ENCODE data around the gene HLA-DOA. TPM values are rescaled to one million over a fixed set of nuclear protein-coding genes. Genes with fewer than 3 reads are reported as not detected.

The HLA-DOA gene
- total and polyA plus RNA-seq, 2 of the 8 experiments (the other 6 are each of a cell fraction or from before 2014, with no cell fraction given) = 23.7 to 89.0 TPM

Other genes starting within 250 kb of the HLA-DOA start
- not detected in 2 replicates for gene HLA-DQB2, start 246.1 kb downstream of the HLA-DOA start, total RNA-seq (2021; fragmentation: NEBNext Ultra II Directional; extraction: Animal tissue kit (Norgen Biotek cat#: 25700))
- gene HLA-DQB2, start 246.1 kb downstream of the HLA-DOA start, polyA plus RNA-seq (2011; rRNA removed) = not detected in 2 replicates
- 0.27 TPM in 1 of 2 replicates, not detected in the other for gene HLA-DOB, start 192.6 kb downstream of the HLA-DOA start, total RNA-seq (2021; fragmentation: NEBNext Ultra II Directional; extraction: Animal tissue kit (Norgen Biotek cat#: 25700))
- gene HLA-DOB, start 192.6 kb downstream of the HLA-DOA start, polyA plus RNA-seq (2011; rRNA removed) = 0.19 and 0.35 TPM in 2 replicates
- gene TAP2, start 170.9 kb downstream of the HLA-DOA start, total RNA-seq (2021; fragmentation: NEBNext Ultra II Directional; extraction: Animal tissue kit (Norgen Biotek cat#: 25700)) = 24.3 and 27.2 TPM in 2 replicates
- 11.3 and 19.9 TPM in 2 replicates for gene TAP2, start 170.9 kb downstream of the HLA-DOA start, polyA plus RNA-seq (2011; rRNA removed)
- gene PSMB8, start 165.5 kb downstream of the HLA-DOA start, total RNA-seq (2021; fragmentation: NEBNext Ultra II Directional; extraction: Animal tissue kit (Norgen Biotek cat#: 25700)) = 18.4 and 22.0 TPM in 2 replicates
- gene PSMB8, start 165.5 kb downstream of the HLA-DOA start, polyA plus RNA-seq (2011; rRNA removed) = 26.9 and 43.0 TPM in 2 replicates
- 16.8 TPM in 2 replicates for gene TAP1, start 155.9 kb downstream of the HLA-DOA start, total RNA-seq (2021; fragmentation: NEBNext Ultra II Directional; extraction: Animal tissue kit (Norgen Biotek cat#: 25700))
- gene TAP1, start 155.9 kb downstream of the HLA-DOA start, polyA plus RNA-seq (2011; rRNA removed) = 20.1 and 22.0 TPM in 2 replicates
- 2.9 and 4.5 TPM in 2 replicates for gene PSMB9, start 155.4 kb downstream of the HLA-DOA start, total RNA-seq (2021; fragmentation: NEBNext Ultra II Directional; extraction: Animal tissue kit (Norgen Biotek cat#: 25700))
- gene PSMB9, start 155.4 kb downstream of the HLA-DOA start, polyA plus RNA-seq (2011; rRNA removed) = 12.5 and 22.8 TPM in 2 replicates
- gene HLA-DMB, start 68.6 kb downstream of the HLA-DOA start, total RNA-seq (2021; fragmentation: NEBNext Ultra II Directional; extraction: Animal tissue kit (Norgen Biotek cat#: 25700)) = 1.3 and 2.7 TPM in 2 replicates
- 3.2 and 4.7 TPM in 2 replicates for gene HLA-DMB, start 68.6 kb downstream of the HLA-DOA start, polyA plus RNA-seq (2011; rRNA removed)
- gene HLA-DMA, start 56.5 kb downstream of the HLA-DOA start, total RNA-seq (2021; fragmentation: NEBNext Ultra II Directional; extraction: Animal tissue kit (Norgen Biotek cat#: 25700)) = 13.3 and 15.1 TPM in 2 replicates
- 18.0 and 23.1 TPM in 2 replicates for gene HLA-DMA, start 56.5 kb downstream of the HLA-DOA start, polyA plus RNA-seq (2011; rRNA removed)
- 179 and 185 TPM in 2 replicates for gene BRD2, start 41.0 kb downstream of the HLA-DOA start, total RNA-seq (2021; fragmentation: NEBNext Ultra II Directional; extraction: Animal tissue kit (Norgen Biotek cat#: 25700))
- 101 and 132 TPM in 2 replicates for gene BRD2, start 41.0 kb downstream of the HLA-DOA start, polyA plus RNA-seq (2011; rRNA removed)
- 6.2 and 6.8 TPM in 2 replicates for gene HLA-DPA1, start 64.1 kb upstream of the HLA-DOA start, total RNA-seq (2021; fragmentation: NEBNext Ultra II Directional; extraction: Animal tissue kit (Norgen Biotek cat#: 25700))
- 8.4 and 13.1 TPM in 2 replicates for gene HLA-DPA1, start 64.1 kb upstream of the HLA-DOA start, polyA plus RNA-seq (2011; rRNA removed)
- gene HLA-DPB1, start 66.4 kb upstream of the HLA-DOA start, total RNA-seq (2021; fragmentation: NEBNext Ultra II Directional; extraction: Animal tissue kit (Norgen Biotek cat#: 25700)) = 32.3 and 37.8 TPM in 2 replicates
- 58.8 and 62.8 TPM in 2 replicates for gene HLA-DPB1, start 66.4 kb upstream of the HLA-DOA start, polyA plus RNA-seq (2011; rRNA removed)
- gene COL11A2, start 182.9 kb upstream of the HLA-DOA start, total RNA-seq (2021; fragmentation: NEBNext Ultra II Directional; extraction: Animal tissue kit (Norgen Biotek cat#: 25700)) = 2.8 and 3.5 TPM in 2 replicates
- 3.8 and 4.7 TPM in 2 replicates for gene COL11A2, start 182.9 kb upstream of the HLA-DOA start, polyA plus RNA-seq (2011; rRNA removed)
- gene RXRB, start 191.1 kb upstream of the HLA-DOA start, total RNA-seq (2021; fragmentation: NEBNext Ultra II Directional; extraction: Animal tissue kit (Norgen Biotek cat#: 25700)) = 17.8 and 18.1 TPM in 2 replicates
- 13.0 and 13.9 TPM in 2 replicates for gene RXRB, start 191.1 kb upstream of the HLA-DOA start, polyA plus RNA-seq (2011; rRNA removed)
- gene SLC39A7, start 191.3 kb upstream of the HLA-DOA start, total RNA-seq (2021; fragmentation: NEBNext Ultra II Directional; extraction: Animal tissue kit (Norgen Biotek cat#: 25700)) = 120 and 123 TPM in 2 replicates
- gene SLC39A7, start 191.3 kb upstream of the HLA-DOA start, polyA plus RNA-seq (2011; rRNA removed) = 63.3 and 70.2 TPM in 2 replicates
- 3.3 and 3.6 TPM in 2 replicates for gene HSD17B8, start 195.1 kb upstream of the HLA-DOA start, total RNA-seq (2021; fragmentation: NEBNext Ultra II Directional; extraction: Animal tissue kit (Norgen Biotek cat#: 25700))
- gene HSD17B8, start 195.1 kb upstream of the HLA-DOA start, polyA plus RNA-seq (2011; rRNA removed) = 17.1 and 22.0 TPM in 2 replicates
- 26.0 and 27.4 TPM in 2 replicates for gene RING1, start 198.9 kb upstream of the HLA-DOA start, total RNA-seq (2021; fragmentation: NEBNext Ultra II Directional; extraction: Animal tissue kit (Norgen Biotek cat#: 25700))
- gene RING1, start 198.9 kb upstream of the HLA-DOA start, polyA plus RNA-seq (2011; rRNA removed) = 16.4 and 26.0 TPM in 2 replicates

All from H1 (cell line).